Epithelial cell of esophagus (primary cell): ENCODE data around the gene NTSR2.
"Not testable (repeated sequence)": the region's sequence is repeated elsewhere in the genome, so short reads cannot be mapped to it uniquely, and the experiment has no call there.

Source experiments
- DNase-seq: peaks from one replicate; pipeline ENCODE4 v3.0.0; 2010; ENCODE audit warnings: low read depth
- H3K4me3 ChIP-seq: 2 replicates; pipeline ENCODE4 v1.5.1; 2011; ENCODE audit warnings: mild to moderate bottlenecking, low read length, control low read depth
- TF ChIP-seq, protein P1 (sequence below): IDR thresholded peaks from 2 replicates; pipeline ENCODE4 v1.5.1; 2011; ENCODE audit warnings: low read depth, mild to moderate bottlenecking, low read length, control low read depth, inconsistent platforms; ENCODE audit not compliant: insufficient read depth; ENCODE audit errors: missing control alignments

Gene NTSR2

GRCh38 chr2:11662882-11663281, 7.1 kb downstream of the NTSR2 start:
- no peak for DNase-seq
- H3K4me3 ChIP-seq, result no peak overlapping the region
- TF ChIP-seq, protein P1, sequence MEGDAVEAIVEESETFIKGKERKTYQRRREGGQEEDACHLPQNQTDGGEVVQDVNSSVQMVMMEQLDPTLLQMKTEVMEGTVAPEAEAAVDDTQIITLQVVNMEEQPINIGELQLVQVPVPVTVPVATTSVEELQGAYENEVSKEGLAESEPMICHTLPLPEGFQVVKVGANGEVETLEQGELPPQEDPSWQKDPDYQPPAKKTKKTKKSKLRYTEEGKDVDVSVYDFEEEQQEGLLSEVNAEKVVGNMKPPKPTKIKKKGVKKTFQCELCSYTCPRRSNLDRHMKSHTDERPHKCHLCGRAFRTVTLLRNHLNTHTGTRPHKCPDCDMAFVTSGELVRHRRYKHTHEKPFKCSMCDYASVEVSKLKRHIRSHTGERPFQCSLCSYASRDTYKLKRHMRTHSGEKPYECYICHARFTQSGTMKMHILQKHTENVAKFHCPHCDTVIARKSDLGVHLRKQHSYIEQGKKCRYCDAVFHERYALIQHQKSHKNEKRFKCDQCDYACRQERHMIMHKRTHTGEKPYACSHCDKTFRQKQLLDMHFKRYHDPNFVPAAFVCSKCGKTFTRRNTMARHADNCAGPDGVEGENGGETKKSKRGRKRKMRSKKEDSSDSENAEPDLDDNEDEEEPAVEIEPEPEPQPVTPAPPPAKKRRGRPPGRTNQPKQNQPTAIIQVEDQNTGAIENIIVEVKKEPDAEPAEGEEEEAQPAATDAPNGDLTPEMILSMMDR, result no peak

DNA sequence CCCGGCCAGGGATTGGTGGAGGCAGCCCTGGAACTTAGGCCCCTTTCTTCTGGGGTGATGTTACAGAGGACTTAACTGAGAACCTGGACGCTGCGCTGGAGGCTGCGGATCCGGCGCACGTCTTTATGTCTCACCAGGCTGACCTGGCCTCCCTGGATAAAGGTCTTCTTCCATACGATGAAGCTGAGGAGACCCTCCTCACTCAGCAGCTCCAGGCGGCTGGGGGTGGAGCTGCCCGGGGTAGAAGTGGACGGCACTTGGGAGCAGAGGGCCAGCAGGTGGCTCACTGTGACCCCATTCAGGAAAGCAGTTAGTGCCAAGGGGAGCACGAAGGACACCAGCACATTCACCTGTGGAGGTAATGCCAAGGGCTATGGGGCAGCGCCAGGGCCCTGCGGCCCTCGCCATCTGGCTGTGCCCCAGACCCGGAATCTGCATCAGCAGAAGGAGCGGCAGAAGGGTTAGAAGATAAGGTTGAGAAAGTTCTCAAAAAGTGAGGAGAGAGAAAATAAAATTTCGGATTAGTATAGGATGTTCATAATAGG, 8.0 kb downstream of the NTSR2 start:
- DNase-seq, result no peak

GRCh38 chr2:11660396-11660795, 9.6 kb downstream of the NTSR2 start:
- DNase-seq, result not testable (repeated sequence)

More for the DNA sequence above, 8.0 kb downstream of the NTSR2 start:
- H3K4me3 ChIP-seq, result no peak overlapping the region
- TF ChIP-seq, protein P1, result no peak

GRCh38 chr2:11659851-11660250, 10.1 kb downstream of the NTSR2 start:
- H3K4me3 ChIP-seq, result no peak overlapping the region
- no peak for DNase-seq
- TF ChIP-seq, protein P1, result no peak

More at GRCh38 chr2:11660396-11660795, 9.6 kb downstream of the NTSR2 start:
- H3K4me3 ChIP-seq, result not testable (repeated sequence)

DNA sequence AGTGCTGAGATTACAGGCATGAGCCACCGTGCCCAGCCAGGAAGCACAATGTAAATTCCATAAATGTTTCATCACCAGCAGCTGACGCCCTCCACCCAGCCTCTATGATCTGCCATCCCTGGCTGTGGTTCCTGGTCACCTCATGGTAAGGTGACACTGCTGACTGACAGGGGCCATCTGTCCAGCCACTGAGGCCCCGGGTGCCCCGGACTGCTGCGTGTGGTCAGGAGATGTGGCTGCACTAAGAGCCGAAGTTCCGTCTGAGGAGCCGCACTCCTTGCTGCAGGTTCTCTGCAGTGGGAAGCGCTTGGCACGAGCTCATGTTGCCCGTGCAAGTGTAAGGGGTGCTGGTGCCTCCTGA, 10.9 kb downstream of the NTSR2 start:
- H3K4me3 ChIP-seq, result no peak overlapping the region
- no peak for DNase-seq
- TF ChIP-seq, protein P1, result no peak

DNA sequence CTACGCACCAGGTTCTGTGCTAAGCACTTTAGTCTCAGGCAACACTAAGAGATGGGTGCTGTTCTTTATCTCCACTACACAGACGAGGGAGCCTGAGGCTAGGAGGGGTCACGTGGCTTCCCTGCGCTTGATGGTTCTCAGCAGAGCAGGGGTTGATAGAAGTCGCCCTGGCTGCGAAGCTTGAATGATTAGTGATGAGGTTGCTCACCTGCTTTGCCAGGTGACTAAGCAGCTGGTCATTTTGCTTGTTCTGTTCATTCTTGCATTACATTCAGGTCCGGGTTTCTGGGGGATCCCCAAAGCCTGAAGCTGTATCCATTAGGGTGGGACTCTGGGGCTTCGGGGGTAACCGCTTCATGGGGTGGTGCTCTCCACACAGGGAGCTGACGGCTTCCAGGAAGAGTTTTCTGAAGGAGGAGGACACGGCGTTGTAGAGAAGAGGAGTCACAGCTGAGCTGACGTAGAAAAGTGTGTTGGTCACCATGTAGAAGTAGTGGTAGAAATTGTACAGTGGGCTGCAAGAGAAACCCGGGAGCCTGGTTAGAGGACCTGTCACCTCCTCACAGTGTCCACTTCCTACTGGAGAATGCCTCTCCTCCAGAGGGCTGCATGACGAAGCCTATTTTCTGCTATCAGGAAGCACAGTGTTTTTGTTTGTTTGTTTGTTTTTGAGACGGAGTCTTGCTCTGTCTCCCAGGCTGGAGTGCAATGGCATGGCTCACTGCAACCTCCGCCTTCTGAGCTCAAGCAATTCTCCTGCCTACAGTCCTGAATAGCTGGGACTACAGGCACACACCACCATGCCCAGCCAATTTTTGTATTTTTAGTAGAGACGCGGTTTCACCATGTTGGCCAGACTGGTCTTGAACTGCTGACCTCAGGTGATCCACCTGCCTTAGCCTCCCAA, 11.5 kb downstream of the NTSR2 start:
- H3K4me3 ChIP-seq, result no peak overlapping the region
- DNase-seq, result peak; percentile 85
- TF ChIP-seq, protein P1, result no peak

GRCh38 chr2:11657646-11658045, 12.3 kb downstream of the NTSR2 start:
- DNase-seq, result no peak
- H3K4me3 ChIP-seq, result no peak overlapping the region
- TF ChIP-seq, protein P1, result no peak
